Right cardiac atrium (tissue), 5 donors: ENCODE data around the gene DOLK. TPM values are rescaled to one million over a fixed set of nuclear protein-coding genes. Genes with fewer than 3 reads are reported as not detected.

Source experiments
- ATAC-seq, 2 donors: fragments of 200-7000 bp; cut with Tn5 transposase; one replicate each; pipeline versions ENCODE4 v1.8.0 to v1.9.1; 2020; ENCODE audit warnings: moderate library complexity in 2 of 2, mild to moderate bottlenecking in 1 of 2
- DNase-seq, 3 donors: peaks; one replicate each; pipeline ENCODE4 v3.0.0-alpha.2; 2020
- H3K27ac ChIP-seq: one replicate; pipeline ENCODE4 v1.5.1; 2013; ENCODE audit warnings: mild to moderate bottlenecking, low read length, control low read depth, moderate library complexity
- H3K27me3 ChIP-seq: one replicate; pipeline ENCODE4 v1.6.1; 2013; ENCODE audit not compliant: control insufficient read depth, insufficient read depth
- H3K4me1 ChIP-seq: one replicate; pipeline ENCODE4 v1.6.1; 2013; ENCODE audit warnings: low read length; ENCODE audit not compliant: control insufficient read depth, insufficient read depth
- H3K4me3 ChIP-seq: one replicate; pipeline ENCODE4 v1.5.1; 2013; ENCODE audit warnings: low read length, control low read depth
- H3K9me3 ChIP-seq: one replicate; pipeline ENCODE4 v1.6.1; 2013; ENCODE audit warnings: low read length; ENCODE audit not compliant: control insufficient read depth
- WGBS: extraction: QIAGEN DNeasy Blood & Tissue Kit; methylation state at CpG from one replicate; pipeline ENCODE4 v1.1.7; 2013; 5-methylcytosine and 5-hydroxymethylcytosine counted together
- intact Hi-C, 4 donors: fragments of 100-400 bp; cut with DNase I; formaldehyde crosslinking; loops; one replicate each; pipeline versions ENCODE4 v1.11.0 to v1.14.0; 2022 to 2023
- polyA plus RNA-seq: library from polyadenylated mRNA; stranded (reverse); fragments of 200-250 nt; gene quantifications from one replicate; pipeline ENCODE4 v1.2.3, GENCODE V29; 2013
- total RNA-seq, 4 donors: library from RNA; stranded (reverse); fragmentation: NEBNext Ultra II Directional; extraction: Animal tissue kit (Norgen Biotek cat#: 25700); gene quantifications; one replicate each; pipeline ENCODE4 v1.2.1, GENCODE V29; 2021
- donor health status: healthy with polysubstance abuse.
- donor health status: DM: no; HTN: yes; CAD: no.
- donor health status: DM: no; HTN: no; CAD: no.
- donor health status: DM: no; HTN: yes; CAD: no; lungs with severe emphysema.
- donor health status: DM: yes; HTN: yes; CAD: no.

DOLK gene
- total and polyA plus RNA-seq, 5 donors = 9.6 to 11.8 (median 10.7) TPM

DNA sequence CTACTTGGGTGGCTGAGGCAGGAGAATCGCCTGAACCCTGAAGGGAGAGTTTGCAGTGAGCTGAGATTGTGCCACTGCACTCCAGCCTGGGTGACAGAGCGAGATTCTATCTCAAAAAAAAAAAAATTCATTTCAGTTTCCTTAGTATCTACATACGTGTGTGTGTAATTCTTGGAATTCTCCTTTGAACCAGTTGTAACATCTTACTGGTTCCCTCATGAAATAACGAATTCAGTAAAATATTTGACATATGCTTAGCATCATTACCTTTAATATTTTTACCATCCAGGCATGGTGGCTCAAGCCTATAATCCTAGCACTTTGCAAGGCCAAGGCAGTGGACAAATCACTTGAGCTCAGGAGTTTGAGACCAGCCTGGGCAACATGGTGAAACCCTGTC is 17.8 kb downstream of the DOLK start:
- no peaks in the 10 kb centered on the region for H3K27me3 ChIP-seq
- 92% methylated on average over 4 of the region's 4 CpGs for WGBS
- DNase-seq (no peak), ATAC-seq (no peak)
- intact Hi-C loops = loop anchor here (2.0 to 5.0 kb wide), 2 partner anchors 67 kb away; no protein-coding TSS in a partner anchor
- H3K4me3 ChIP-seq = no peak overlapping the region
- no peaks in the 10 kb centered on the region for H3K4me1 ChIP-seq
- H3K27ac ChIP-seq = no peak overlapping the region
- no peaks in the 10 kb centered on the region for H3K9me3 ChIP-seq

DNA sequence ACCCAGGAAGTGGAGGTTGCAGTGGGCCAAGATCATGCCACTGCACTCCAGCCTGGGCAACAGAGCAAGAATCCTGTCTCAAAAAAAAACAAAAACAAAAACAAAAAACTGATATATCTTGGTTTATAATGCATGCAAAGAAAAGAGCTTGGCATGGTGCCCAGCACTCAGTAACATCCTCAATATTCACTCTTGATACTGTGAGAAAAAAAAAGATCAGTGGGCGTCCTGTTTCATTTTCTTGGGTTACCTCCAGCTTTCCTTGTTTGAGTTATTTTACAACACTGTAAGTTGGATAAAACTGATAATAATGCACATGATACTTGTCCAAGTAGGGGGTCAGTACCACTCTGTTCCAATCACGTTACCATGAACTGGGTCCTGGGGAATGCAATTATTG is 18.8 kb downstream of the DOLK start:
- intact Hi-C loops = loop anchor here (2.0 to 5.0 kb wide), 2 partner anchors 66 kb away; no protein-coding TSS in a partner anchor
- H3K4me1 ChIP-seq = no peaks in the 10 kb centered on the region
- WGBS = 76% methylated on average over 2 of the region's 2 CpGs
- no peak for ATAC-seq
- DNase-seq = peak in 1 of 3 donors; percentile 16
- H3K27ac ChIP-seq = no peak overlapping the region
- no peaks in the 10 kb centered on the region for H3K27me3 ChIP-seq
- no peak overlapping the region for H3K4me3 ChIP-seq
- H3K9me3 ChIP-seq = no peaks in the 10 kb centered on the region

DNA sequence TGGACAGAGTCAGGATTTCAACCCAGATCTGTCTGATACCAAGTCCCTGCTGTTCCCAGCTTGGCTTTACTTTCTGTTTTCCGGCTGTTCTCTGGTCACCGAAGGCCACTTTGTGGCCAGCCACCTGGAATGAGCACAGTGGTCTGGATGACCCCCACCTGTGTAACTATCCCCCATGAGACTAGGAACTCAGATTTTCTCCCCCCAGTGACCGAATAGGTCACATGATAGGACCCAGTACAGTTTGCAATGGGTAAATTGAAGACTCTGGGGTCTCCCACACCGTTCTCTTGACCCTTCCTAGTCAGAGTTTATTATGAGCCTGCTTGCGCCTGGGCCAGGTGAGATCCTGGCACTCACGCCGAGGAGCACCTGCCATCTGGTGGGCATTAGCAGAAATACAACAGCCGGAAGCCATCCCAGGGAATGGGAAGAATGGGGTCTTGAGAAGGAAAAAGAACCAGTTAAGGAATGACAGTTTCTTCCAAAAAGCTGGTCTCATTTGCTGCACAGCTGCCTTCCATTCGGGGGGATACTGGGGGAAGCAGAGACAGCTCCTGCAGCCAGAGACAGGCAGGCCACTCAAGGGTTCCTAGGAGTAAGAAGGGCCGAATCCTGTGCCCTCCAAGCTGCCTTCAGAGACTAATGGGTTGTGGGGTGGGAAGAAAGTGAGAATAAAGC is 19.5 kb downstream of the DOLK start:
- Histone ChIP-seq H3K27me3 (no peaks in the 10 kb centered on the region), H3K4me3 (no peak overlapping the region), H3K27ac (no peak overlapping the region), H3K4me1 (no peaks in the 10 kb centered on the region), H3K9me3 (no peaks in the 10 kb centered on the region)
- DNase-seq (peak in 1 of 3 donors; percentile 73), ATAC-seq (peak; percentile 71 to 75)
- intact Hi-C loops = loop anchor here (2.0 to 5.0 kb wide), 2 partner anchors 65 to 66 kb away; no protein-coding TSS in a partner anchor
- WGBS = 31% methylated on average over 10 of the region's 10 CpGs

DNA sequence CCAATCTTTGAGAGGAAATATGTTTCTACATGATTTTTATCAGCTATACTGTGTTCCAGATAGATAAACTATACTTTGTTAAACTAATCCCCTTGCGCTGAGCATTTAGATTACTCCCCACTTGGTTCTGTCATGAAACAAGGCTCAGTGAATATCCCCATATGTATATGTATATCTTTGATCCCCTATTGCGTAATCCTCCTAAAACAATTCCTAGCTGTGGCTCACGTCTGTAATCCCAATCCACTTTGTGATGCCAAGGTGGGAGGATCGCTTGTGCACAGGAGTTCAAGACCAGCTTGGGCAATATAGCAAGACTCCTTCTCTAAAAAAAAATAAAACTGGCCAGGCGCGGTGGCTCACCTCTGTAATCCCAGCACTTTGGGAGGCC is 23.9 kb downstream of the DOLK start:
- Histone ChIP-seq H3K27ac (no peak overlapping the region), H3K4me3 (no peak overlapping the region), H3K9me3 (no peaks in the 10 kb centered on the region), H3K4me1 (peaks cover 2% of the 10 kb centered on the region), H3K27me3 (no peaks in the 10 kb centered on the region)
- DNase-seq (no peak), ATAC-seq (no peak)
- WGBS = 92% methylated on average over 6 of the region's 6 CpGs
- intact Hi-C loops = loop anchor here in 3 of 4 donors (5.0 kb wide), 1 partner anchor 41 kb away; the partner anchor contains the start of genes KYAT1 (in 3 of the 3) and LRRC8A (in 3 of the 3)

DNA sequence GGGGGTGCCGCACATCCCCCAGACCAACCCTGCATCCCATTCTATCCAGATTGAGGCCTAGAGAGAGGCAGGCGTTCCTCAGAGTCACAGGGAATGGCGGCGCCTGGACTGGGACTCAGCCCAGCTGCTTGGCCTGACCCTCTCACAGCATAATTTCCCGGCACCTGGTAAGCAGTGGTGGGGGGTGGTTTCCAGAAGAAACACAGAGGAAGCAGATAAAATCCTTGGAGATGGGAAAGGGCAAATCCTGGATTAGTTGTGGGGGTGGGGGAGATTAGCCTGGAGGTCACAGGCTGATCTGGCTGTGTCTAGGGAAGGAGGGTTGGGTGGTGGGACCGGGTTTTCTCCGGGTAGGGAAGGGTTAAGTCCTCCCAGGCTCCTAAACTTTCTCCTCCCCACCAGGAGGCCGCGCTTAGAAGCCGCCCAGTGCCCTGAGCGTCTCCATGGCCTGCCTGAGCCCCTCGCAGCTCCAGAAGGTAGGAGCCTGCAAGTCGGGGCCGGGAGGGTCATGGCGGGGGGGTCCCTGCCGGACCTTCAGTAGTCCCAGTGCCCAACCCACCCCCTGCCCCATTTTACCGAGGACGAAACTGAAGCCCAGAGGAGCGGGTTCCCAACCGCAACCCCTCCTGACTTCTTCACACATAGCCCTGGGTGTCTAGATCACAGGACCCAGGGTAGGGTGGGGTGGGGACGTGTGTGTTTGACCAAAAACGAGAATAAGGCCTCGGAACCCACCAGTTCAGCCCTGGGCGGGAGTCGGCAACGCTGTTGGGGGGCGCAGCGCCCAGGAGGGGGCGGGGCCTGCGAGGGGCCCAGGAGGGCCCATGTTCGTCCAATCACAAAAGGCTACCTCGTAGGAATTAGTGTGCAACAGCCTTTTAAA is 25.3 kb downstream of the DOLK start:
- H3K27me3 ChIP-seq = no peaks in the 10 kb centered on the region
- H3K4me3 ChIP-seq = peak overlapping the region; percentile 54
- H3K4me1 ChIP-seq = peaks cover 2% of the 10 kb centered on the region
- DNase-seq (peak; percentile 69 to 88 (median 87)), ATAC-seq (peak; percentile 77 to 80)
- intact Hi-C loops = loop anchor here in 3 of 4 donors (5.0 kb wide), 1 partner anchor 40 kb away; the partner anchor contains the start of genes KYAT1 (in 3 of the 3) and LRRC8A (in 3 of the 3)
- WGBS = 11% methylated on average over 32 of the region's 32 CpGs
- H3K9me3 ChIP-seq = no peaks in the 10 kb centered on the region
- H3K27ac ChIP-seq = peak overlapping the region; percentile 84

DNA sequence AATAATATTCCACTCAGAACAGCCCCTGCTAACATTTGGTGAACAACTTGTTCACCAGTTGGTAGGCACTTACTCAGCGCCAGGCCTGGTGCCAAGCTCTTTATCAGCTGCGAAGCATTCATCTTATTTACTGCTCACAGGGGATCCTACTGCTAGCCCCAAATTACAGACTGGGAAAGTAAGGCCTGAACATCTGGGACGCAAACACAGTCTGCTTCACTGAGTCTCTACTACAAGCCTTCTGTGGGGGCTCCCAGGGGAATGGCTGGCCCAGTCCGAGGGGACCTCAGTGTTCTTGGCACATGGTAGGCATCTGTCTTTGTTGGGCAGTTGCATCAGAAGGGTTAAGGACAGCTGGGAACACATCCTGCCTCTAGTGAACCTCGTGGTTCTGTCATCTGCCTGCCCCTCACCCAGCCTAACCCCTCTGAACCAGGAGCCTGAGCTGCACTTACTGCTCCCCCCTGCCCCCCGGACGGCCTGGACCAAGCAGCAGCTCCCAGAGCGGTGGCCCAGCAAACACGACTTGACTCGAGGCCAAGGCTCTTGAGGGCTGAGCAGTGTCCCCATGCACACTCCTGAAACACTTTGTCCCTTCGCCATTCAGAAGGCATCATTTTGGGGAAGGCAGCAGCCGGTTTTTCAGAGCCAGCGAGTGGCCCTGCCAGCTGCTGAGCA is 26.9 kb downstream of the DOLK start, which contains the start of gene PHYHD1:
Gene PHYHD1, plus strand, starts transcription at position 602 of the 678 bp plus-strand sequence. CDS start 1,342 bp downstream, outside the sequence.
- peaks cover 6% of the 10 kb centered on the region for H3K4me1 ChIP-seq
- WGBS = 31% methylated on average over 13 of the region's 13 CpGs
- peak; percentile 78 to 91 (median 87) for DNase-seq
- peak within 1 kb of the TSS; percentile 93 for H3K27ac ChIP-seq
- intact Hi-C loops = loop anchor here in 3 of 4 donors (5.0 kb wide), 1 partner anchor 38 kb away; the partner anchor contains the start of genes KYAT1 (in 3 of the 3) and LRRC8A (in 3 of the 3)
- H3K4me3 ChIP-seq = peak within 1 kb of the TSS; percentile 54
- H3K9me3 ChIP-seq = no peaks in the 10 kb centered on the region
- ATAC-seq = peak; percentile 37 to 58
- H3K27me3 ChIP-seq = no peaks in the 10 kb centered on the region

DNA sequence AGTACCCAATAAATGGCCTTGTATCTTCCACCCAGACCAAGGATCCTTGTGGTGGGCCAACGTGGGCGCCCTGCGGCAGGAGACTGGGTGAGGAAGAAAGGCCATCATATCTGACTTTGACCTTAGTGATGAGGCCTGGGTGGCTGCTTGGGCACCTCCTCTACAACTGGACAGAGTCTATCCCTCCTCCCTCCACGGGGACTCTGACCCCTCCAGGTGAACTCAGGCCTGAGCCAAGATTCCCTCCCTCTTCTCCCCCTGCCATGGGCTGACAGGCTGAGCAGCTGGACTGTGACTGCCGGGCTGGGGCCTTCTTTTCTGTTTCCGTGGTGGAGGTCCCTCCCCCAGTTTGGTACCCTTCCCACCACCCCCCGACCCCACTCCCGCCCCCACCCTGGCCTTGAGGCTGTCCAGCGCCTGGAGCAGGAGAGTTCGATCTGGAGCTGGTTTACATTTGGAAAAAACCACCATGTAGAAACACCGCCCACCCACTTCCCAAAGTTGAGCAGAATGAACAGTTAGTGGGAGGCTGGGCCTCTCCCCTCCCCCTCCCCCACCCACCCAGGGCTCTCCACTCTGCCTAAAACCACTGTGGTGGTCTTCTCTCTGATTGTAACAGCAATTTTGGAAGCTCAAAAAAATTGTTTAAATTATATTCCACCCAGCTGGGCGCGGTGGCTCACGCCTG is 27.9 kb downstream of the DOLK start:
- Histone ChIP-seq H3K9me3 (no peaks in the 10 kb centered on the region), H3K4me3 (no peak overlapping the region), H3K27me3 (no peaks in the 10 kb centered on the region), H3K27ac (peak overlapping the region; percentile 59), H3K4me1 (peaks cover 8% of the 10 kb centered on the region)
- ATAC-seq (no peak), DNase-seq (no peak)
- 75% methylated on average over 14 of the region's 14 CpGs for WGBS
- intact Hi-C loops = loop anchor here in 3 of 4 donors (5.0 kb wide), 1 partner anchor 37 kb away; the partner anchor contains the start of genes KYAT1 (in 3 of the 3) and LRRC8A (in 3 of the 3)

DNA sequence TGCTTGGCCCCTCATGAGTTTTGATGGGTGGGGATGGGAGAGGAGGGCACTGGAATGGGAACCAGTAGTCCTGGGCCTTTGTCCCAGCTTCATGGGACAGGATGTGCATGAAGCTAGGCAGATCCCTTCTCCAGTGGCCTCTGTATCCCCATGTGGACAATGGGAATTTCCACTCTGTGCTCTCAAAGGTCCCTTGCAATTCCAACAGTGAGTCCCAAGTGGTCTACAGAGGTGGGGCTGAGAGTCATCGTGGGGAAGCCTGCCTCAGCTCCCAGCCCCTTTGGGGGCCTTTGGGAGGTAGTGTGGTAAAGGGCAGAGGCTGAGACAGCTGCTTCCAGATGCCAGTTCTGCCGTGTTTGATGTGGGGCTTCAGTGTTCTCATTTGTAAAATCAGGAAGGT is 28.5 kb downstream of the DOLK start:
- intact Hi-C loops = no loop called here
- H3K4me1 ChIP-seq = peaks cover 9% of the 10 kb centered on the region

GRCh38 chr9:128917151-128917849 is 30.1 kb downstream of the DOLK start:
- peak; percentile 60 to 70 for ATAC-seq
- no peak overlapping the region for H3K4me3 ChIP-seq
- peak; percentile 91 to 93 (median 93) for DNase-seq
- 52% methylated on average over 26 of the region's 26 CpGs for WGBS
- peak overlapping the region; percentile 51 for H3K27ac ChIP-seq
- intact Hi-C loops = no loop called here
- no peaks in the 10 kb centered on the region for H3K27me3 ChIP-seq
- H3K4me1 ChIP-seq = peaks cover 22% of the 10 kb centered on the region
- H3K9me3 ChIP-seq = no peaks in the 10 kb centered on the region

More for the DNA sequence above, 28.5 kb downstream of the DOLK start:
- DNase-seq = no peak
- no peaks in the 10 kb centered on the region for H3K9me3 ChIP-seq
- peak overlapping the region; percentile 5 for H3K27ac ChIP-seq
- H3K4me3 ChIP-seq = no peak overlapping the region
- no peak for ATAC-seq
- 54% methylated on average over 2 of the region's 2 CpGs for WGBS
- H3K27me3 ChIP-seq = no peaks in the 10 kb centered on the region
